GM12878 (cell line): ENCODE data around the gene GZMM. TPM values are rescaled to one million over a fixed set of nuclear protein-coding genes. Genes with fewer than 3 reads are reported as not detected.

Source experiments
- BCLAF1 ChIP-seq: fragments of 450-650 bp; IDR thresholded peaks from 2 replicates; pipeline ENCODE4 v1.6.1; 2017; ENCODE audit warnings: antibody characterized with exemption, mild to moderate bottlenecking, moderate library complexity
- E4F1 ChIP-seq: fragments of 450-650 bp; IDR thresholded peaks from 2 replicates; pipeline ENCODE4 v1.6.1; 2018; ENCODE audit warnings: borderline replicate concordance, mild to moderate bottlenecking; ENCODE audit not compliant: partially characterized antibody
- KDM1A ChIP-seq: fragments of 200-600 bp; sonication (generic); IDR thresholded peaks from 2 replicates; pipeline ENCODE4 v1.6.1; 2016; ENCODE audit warnings: borderline replicate concordance
- MLLT1 ChIP-seq: fragments of 450-650 bp; IDR thresholded peaks from 2 replicates; pipeline ENCODE4 v1.6.1; 2016; ENCODE audit warnings: mild to moderate bottlenecking
- NBN ChIP-seq: fragments of 450-650 bp; IDR thresholded peaks from 2 replicates; pipeline ENCODE4 v1.6.1; 2016
- NFYB ChIP-seq: IDR thresholded peaks from 2 replicates; pipeline ENCODE4 v1.6.1; 2011; ENCODE audit warnings: low read depth, mild to moderate bottlenecking, low read length, improper control_type of control experiment, moderate library complexity; ENCODE audit not compliant: insufficient read depth
- POLR2AphosphoS2 ChIP-seq: IDR thresholded peaks from 2 replicates; pipeline ENCODE4 v1.6.1; 2011; ENCODE audit warnings: low read depth, mild to moderate bottlenecking, low read length, improper control_type of control experiment, moderate library complexity
- RBBP5 ChIP-seq: fragments of 200-600 bp; sonication (generic); conservative IDR thresholded peaks from 2 replicates; pipeline ENCODE4 v1.6.1; 2016
- SREBF2 ChIP-seq: IDR thresholded peaks from 2 replicates; pipeline ENCODE4 v1.6.1; 2012; ENCODE audit warnings: mild to moderate bottlenecking, low read length
- ZBTB40 ChIP-seq: fragments of 450-650 bp; IDR thresholded peaks from 2 replicates; pipeline ENCODE4 v1.6.1; 2016; ENCODE audit warnings: mild to moderate bottlenecking, moderate library complexity, borderline replicate concordance
- ZNF687 ChIP-seq: fragments of 450-650 bp; IDR thresholded peaks from 2 replicates; pipeline ENCODE4 v1.6.1; 2017; ENCODE audit warnings: mild to moderate bottlenecking, moderate library complexity
- polyA plus RNA-seq, 11 experiments: library from polyadenylated mRNA; depleted of rRNA in 4 of 11; unstranded in 6 of 11; stranded (reverse) in 5 of 11; fragments of >200 nt; fragmentation: Nextera tagmentation in 4 of 11; fragmentation: Illumina TruSeq in 1 of 11; extraction: Ambion mirVana in 4 of 11; extraction: Trizol in 1 of 11; gene quantifications; 1 replicate in 1 of 11; 2 replicates in 10 of 11; pipeline versions ENCODE4 v1.2.1 to v1.2.3, GENCODE V29; 2011 to 2016; ENCODE audit warnings: inconsistent platforms in 2 of 11, missing spikeins in 2 of 11, low read depth in 1 of 11
- total RNA-seq, 4 experiments: library from RNA; depleted of rRNA in 3 of 4; stranded (reverse); fragments of >200 nt in 3 of 4; fragmentation: Illumina TruSeq in 1 of 4; extraction: Trizol in 1 of 4; gene quantifications; 2 replicates each; pipeline versions ENCODE4 v1.2.1 to v1.2.3, GENCODE V29; 2013 to 2021

The GZMM gene
- total and polyA plus RNA-seq, 10 of the 15 experiments (the other 5 are each of a cell fraction or from before 2014, with no cell fraction given), result 0.09 to 0.48 (median 0.23) TPM; not detected in 7

GRCh38 chr19:495081-495401 is 48.8 kb upstream of the GZMM start (continued):
- TF ChIP-seq ZNF687 (no peak), POLR2AphosphoS2 (no peak), E4F1 (no peak), SREBF2 (no peak), BCLAF1 (no peak), ZBTB40 (no peak), RBBP5 (no peak), NBN (no peak), NFYB (no peak), KDM1A (no peak), MLLT1 (no peak)
